HepG2 (cell line): ENCODE results near the gene ACYP2.

Experiments used
- BRD4 ChIP-seq: sonication (generic); formaldehyde crosslinking; IDR thresholded peaks from 2 replicates; pipeline ENCODE4 v1.4.0; 2020; ENCODE audit warnings: missing genetic modification reagents
- CBX2 ChIP-seq, 2 experiments: fragments of 200-600 bp in 1 of 2; sonication (generic); formaldehyde crosslinking in 1 of 2; IDR thresholded peaks; 2 replicates each; pipeline versions ENCODE4 v1.7.0 to v1.8.1; 2018 to 2022; ENCODE audit warnings: low read depth in 2 of 2, low read length in 1 of 2, mild to moderate bottlenecking in 1 of 2, missing genetic modification reagents in 1 of 2
- CTCF ChIP-seq: sonication (generic); formaldehyde crosslinking; IDR thresholded peaks from 2 replicates; pipeline ENCODE4 v1.5.0; 2020; ENCODE audit warnings: mild to moderate bottlenecking, missing genetic modification reagents, moderate library complexity
- HMGXB4 ChIP-seq, 2 experiments: sonication (generic) in 1 of 2; formaldehyde crosslinking in 1 of 2; IDR thresholded peaks; 2 replicates each; pipeline versions ENCODE4 v1.4.0 to v1.6.1; 2018 to 2020; ENCODE audit warnings: missing genetic modification reagents in 2 of 2, borderline replicate concordance in 1 of 2, low read depth in 1 of 2, mild to moderate bottlenecking in 1 of 2, missing biosample characterization in 1 of 2
- KDM5B ChIP-seq: sonication (generic); formaldehyde crosslinking; IDR thresholded peaks from 2 replicates; pipeline ENCODE4 v1.4.0; 2020; ENCODE audit warnings: missing genetic modification reagents, mild to moderate bottlenecking, borderline replicate concordance
- NCOA1 ChIP-seq: sonication (generic); formaldehyde crosslinking; IDR thresholded peaks from 2 replicates; pipeline ENCODE4 v1.9.0; 2021; ENCODE audit warnings: missing genetic modification reagents
- RNF2 ChIP-seq: fragments of 450-650 bp; conservative IDR thresholded peaks from 2 replicates; pipeline ENCODE4 v1.6.1; 2016; ENCODE audit warnings: low read depth
- ZSCAN29 ChIP-seq: sonication (generic); formaldehyde crosslinking; conservative IDR thresholded peaks from 2 replicates; pipeline ENCODE4 v1.4.0; 2020; ENCODE audit warnings: mild to moderate bottlenecking, missing genetic modification reagents

GRCh38 chr2:54350426-54350825, 235.0 kb downstream of the ACYP2 start:
- TF ChIP-seq RNF2 (no peak), NCOA1 (no peak), CBX2 (IDR thresholded peaks at IDR 0.05; ENCODE audit: low read depth, low read length) (no peak), CBX2 (CRISPR knock-in tag; IDR thresholded peaks at IDR 0.05; ENCODE audit: low read depth) (no peak), HMGXB4 (CRISPR knock-in tag; IDR thresholded peaks at IDR 0.05; ENCODE audit: borderline replicate concordance in 1 of 2, low read depth in 1 of 2) (no peak), KDM5B (CRISPR knock-in tag) (no peak), BRD4 (CRISPR knock-in tag) (no peak), ZSCAN29 (no peak), CTCF (CRISPR knock-in tag) (no peak)
